ENCODE measurements around the gene CLCA1.
A peak's percentile ranks its signal among the peaks of the same experiment; 100 is the strongest.

CLCA1 gene, protein sequence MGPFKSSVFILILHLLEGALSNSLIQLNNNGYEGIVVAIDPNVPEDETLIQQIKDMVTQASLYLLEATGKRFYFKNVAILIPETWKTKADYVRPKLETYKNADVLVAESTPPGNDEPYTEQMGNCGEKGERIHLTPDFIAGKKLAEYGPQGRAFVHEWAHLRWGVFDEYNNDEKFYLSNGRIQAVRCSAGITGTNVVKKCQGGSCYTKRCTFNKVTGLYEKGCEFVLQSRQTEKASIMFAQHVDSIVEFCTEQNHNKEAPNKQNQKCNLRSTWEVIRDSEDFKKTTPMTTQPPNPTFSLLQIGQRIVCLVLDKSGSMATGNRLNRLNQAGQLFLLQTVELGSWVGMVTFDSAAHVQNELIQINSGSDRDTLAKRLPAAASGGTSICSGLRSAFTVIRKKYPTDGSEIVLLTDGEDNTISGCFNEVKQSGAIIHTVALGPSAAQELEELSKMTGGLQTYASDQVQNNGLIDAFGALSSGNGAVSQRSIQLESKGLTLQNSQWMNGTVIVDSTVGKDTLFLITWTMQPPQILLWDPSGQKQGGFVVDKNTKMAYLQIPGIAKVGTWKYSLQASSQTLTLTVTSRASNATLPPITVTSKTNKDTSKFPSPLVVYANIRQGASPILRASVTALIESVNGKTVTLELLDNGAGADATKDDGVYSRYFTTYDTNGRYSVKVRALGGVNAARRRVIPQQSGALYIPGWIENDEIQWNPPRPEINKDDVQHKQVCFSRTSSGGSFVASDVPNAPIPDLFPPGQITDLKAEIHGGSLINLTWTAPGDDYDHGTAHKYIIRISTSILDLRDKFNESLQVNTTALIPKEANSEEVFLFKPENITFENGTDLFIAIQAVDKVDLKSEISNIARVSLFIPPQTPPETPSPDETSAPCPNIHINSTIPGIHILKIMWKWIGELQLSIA

DNA sequence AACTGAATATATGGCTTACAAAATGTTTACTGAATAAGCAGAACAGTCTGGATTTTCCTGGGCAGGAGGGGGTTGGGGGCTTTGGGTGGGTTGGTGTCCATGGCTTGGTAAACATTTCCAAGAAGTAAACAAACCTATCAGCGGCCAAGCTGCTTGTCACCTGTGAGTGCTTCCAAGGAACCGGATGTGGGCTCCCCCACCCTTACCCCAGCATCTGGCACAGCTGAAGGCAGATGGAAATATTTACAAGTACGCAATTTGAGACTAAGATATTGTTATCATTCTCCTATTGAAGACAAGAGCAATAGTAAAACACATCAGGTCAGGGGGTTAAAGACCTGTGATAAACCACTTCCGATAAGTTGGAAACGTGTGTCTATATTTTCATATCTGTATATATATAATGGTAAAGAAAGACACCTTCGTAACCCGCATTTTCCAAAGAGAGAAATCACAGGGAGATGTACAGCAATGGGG, at the start of gene CLCA1:
Gene CLCA1 (plus strand): TSS at position 427 of the 477 bp plus-strand sequence. CDS start 45 bp downstream, at position 472.
- no peak for DNase-seq

DNA sequence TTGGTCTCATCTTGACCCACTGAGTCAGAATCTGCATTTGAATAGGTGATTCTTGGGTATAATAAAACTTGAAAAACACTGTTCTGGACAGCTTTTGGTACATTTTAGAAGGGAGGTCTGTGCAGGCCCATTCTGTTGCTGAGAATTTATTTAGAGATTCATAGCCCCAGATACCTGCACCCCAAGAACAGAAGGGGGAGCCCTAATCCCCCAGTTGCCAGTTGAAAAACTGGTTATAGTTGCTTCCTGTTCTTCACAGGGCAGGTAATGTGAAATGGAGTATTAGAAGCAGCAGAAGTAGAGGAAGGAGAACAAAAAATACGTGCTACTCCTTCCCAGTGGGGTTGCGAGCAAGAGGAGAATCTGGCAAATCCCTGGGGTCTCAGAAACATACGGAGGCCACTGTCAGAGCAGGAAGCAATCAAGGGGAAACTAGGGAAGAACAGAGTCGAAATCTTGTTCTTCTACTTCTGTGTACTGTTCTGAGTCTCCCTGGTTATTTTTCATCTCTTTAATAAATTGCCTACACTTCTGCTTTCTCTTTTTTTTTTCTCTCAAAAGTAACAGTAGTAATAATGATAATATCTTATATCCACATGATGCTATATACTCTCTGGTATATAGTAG, 49.3 kb upstream of the CLCA1 start:
- DNase-seq = peak; percentile 59

DNA sequence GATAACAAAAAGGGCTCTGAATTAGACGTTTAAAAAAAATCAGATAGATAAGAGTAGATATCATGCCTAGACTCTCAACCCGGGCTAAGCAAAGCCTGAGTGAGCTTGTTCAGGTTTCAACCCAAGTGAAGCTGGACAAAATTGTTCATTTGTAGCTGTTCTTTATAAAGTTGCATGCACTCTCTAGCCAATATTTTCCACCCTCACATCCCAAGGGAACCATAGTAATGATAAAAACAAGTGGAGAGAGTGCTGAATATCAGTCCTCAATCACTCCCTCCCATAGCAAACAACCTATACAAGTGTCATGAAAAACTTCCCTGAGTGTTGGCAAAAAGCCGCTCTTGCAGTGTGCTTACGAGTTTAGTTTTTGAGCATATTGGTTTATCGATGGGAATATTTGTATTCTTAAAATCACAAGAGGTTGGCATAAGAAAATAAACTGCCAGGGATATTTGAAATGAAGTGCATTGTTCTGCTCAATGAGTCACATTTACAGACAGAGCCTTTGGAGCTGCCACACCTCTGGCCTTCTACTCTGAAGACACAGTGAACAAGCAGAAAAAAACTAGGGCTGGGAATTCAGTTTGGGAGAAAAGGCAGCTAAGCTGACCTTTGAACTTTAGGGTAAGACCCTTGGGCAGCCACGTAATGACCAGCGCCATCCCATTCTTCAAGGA, 47.0 kb upstream of the CLCA1 start:
- no peak for DNase-seq

DNA sequence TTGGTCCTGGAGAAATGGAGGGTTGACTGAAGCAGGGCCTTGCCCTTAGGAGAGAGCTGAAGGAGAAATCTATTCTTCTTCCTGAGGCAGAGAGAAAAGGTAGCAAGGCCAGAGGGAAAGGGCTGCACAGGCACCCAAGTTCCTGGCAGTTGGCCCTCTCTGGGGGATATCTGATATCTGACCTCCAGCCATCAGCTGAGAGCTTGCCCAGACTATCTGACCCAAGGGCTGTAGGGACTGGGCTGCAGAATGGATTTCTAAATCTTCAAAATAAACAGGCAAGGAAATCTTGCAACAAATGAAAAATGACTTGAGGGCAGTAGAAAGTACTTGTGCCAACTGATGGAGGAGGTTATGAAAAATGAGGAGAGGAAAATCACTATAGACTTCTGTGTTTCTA, 45.3 kb upstream of the CLCA1 start:
- DNase-seq = no peak

DNA sequence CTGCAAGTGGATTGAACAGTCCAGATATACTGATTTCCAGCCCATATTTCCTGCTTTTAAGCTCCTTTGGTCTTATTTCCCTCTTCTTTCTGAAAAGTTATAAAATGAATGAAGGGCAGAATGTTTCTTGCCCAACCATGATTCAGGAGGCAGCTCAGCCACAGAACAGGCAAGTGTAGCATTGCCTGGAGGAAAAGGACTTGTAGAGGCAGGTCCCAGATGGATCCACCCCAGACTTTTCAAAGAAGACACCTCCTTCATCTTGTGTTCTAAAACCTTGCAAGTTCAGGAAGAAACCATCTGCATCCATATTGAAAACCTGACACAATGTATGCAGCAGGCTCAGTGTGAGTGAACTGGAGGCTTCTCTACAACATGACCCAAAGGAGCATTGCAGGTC, 44.9 kb upstream of the CLCA1 start, which contains the start of gene CLCA2:
Gene CLCA2 (plus strand): TSS at position 299 of the 400 bp plus-strand sequence. CDS start 77 bp downstream, at position 376.
- no peak for DNase-seq

DNA sequence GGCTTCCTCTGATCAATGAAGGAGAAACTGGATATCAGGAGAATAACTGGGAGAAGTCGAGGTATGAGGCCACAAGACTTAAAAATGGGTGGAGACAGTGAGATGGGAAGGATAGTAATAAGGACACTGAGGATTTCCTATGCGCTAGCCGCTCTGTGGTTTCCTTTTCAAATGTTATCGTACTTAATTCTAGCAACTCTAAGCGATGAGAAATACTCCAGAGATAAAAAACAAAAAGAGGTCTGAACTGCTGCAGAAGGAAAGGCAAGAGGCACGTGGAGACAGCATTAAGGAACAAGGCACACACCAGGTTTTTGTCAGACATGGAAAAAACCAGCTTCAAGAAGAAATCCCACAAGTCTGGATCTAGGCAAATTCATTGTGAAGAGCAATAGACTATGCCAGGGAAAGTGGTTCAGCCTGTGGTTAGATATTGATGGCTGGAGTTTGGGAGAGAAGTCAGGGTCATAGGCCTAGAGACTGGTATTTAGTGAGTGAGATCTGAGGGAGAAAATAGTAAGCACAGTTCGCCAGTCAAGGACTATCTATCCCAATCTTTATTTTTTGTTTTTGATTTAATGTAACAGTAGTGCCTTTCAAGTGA, 39.5 kb upstream of the CLCA1 start:
- DNase-seq = no peak

DNA sequence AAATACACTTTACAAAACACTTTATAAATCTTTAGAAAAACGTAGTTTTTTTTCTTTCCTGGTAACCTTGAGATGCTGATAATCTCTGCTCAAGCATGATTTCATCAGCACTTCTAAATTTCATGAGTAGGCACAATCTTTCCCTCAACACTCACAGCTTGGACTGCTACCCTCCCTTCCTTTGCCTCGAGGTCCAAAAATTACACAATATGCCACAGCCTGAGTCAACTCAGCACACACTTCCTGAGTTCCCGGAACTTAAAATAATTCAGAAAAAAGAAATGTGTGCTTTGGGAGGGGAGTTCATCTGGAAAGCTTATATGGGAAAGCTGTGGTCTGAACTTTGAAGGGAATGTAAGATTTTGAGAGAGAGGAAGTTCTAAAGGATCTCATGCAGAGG, 38.9 kb upstream of the CLCA1 start:
- no peak for DNase-seq

DNA sequence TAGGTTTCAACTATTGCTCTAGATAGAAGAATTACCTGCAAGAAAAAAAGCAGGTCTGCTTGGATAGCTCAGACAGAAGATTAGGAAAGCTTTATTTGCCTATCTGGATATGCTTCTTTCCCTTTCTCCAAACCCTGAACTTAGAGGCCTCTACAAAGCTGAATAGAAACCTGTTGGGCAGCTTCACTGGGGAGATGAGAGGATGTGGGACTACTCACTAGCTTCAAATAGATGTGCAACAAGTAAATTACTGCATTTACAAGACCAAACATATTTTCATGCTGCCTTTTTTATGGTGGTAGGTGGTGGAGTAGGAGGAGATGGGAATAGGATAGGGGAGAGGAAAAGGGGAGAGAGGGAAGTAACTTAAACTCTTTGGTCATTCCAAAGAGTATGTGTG, 38.4 kb upstream of the CLCA1 start:
- DNase-seq = no peak

DNA sequence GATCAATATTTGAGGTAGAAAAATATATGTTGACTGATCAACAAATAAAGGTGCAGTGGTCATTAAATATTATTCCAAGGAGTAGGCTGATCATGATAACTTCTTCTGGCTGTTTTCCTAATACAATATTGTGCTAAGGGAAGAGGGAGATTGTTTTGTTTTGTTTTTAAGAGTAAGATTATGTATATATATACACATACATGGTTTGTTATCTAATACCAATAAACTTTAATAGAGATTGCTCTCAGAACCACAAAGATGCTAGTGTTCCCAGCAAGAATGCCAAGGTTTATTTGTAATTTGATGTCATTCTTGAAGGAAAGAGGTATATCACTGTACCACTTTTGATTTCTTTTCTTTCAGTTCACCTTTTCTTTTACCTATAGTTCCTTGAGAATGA, 34.7 kb upstream of the CLCA1 start:
- no peak for DNase-seq

DNA sequence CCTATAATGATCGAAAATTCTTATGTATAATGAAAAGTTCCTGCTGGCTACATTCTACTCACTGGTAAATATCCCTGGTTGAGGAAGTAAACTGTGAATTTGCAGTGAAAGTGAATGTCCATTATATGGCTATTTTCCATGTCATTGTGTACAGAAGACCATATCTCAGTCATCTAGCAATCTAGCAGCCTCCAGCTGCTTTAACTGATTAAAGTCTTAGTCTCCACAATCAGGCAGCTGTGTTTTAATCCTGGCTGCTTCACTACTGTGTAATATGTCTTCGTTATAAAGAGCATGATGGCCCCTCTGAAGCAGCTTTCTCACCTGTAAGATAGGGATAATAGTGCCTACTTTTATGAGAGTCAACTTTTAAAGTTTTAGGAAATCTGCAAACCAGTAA, 33.4 kb upstream of the CLCA1 start:
- no peak for DNase-seq

DNA sequence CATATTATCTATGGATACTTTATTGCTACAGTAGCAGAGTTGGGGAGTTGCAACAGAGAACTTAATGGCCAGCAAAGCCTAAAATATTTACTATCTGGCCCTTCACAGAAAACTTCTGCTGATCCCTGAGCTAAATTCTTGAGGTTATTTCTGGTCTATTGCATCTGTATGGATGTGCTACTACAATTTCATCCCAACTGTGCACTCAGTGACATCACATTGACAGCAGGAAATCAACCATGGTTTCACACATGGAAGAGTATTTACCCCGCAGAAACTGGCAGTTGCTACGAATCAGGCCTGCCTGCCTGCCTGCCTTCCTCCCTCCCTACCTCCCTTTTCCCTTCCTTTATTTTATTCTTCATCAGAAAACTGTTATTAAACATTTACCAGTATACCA, 32.7 kb upstream of the CLCA1 start:
- no peak for DNase-seq

DNA sequence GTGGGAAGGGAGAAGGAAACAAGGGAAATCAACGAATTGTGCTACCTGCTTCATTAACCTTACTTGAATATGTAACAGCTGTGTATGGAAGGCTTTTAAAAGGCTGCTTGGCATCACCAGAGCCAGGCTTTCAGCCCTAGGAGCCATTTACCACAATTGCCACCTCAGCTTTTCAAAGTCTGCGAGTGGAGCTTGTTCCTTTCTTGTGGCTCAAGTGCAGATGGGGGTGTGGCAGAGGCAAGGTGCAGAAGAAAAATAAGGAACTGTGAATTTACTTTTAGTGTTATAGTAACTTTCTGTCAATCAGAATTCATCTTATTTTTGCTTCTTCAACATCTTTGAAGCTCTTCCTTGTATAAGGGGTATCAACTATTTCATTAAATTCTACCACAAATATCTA, 27.1 kb upstream of the CLCA1 start:
- DNase-seq = peak; percentile 24

DNA sequence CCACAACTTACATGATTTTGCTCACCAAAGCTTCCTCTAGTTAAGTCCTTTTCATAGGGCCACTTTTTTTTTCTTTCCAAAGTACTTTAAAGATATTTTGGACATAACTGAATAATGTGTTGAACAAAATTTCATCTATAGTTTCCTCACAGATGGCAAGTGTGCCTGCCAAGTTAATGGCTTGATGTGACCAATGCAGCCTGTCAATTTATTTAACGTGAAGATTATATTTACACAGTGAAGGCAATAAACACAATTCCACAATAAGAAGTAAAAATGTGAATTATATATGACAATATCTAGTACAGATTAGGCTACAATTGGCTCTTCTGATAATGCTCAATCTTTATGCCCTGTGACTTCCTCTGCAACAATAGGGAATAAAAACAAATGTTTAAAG, 26.7 kb upstream of the CLCA1 start:
- DNase-seq = no peak

DNA sequence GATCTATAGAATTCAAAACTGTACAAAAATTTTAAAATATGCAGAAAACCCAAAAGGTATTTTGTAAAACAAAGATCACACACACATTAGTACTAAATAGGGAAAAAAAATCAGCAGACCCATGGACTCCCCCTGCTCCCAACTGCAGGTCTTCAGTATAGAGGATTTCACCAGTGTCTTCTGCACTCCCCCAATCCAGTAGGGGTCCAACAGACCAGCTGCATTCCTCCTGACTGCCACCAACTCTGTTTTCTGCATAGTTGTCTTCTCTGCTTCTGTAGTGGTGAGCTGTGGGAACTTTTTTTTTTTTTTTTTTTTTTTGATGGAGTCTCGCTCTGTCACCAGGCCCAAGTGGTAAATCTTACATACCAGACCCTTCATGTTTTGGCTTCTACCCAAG, 22.8 kb upstream of the CLCA1 start:
- DNase-seq = no peak

DNA sequence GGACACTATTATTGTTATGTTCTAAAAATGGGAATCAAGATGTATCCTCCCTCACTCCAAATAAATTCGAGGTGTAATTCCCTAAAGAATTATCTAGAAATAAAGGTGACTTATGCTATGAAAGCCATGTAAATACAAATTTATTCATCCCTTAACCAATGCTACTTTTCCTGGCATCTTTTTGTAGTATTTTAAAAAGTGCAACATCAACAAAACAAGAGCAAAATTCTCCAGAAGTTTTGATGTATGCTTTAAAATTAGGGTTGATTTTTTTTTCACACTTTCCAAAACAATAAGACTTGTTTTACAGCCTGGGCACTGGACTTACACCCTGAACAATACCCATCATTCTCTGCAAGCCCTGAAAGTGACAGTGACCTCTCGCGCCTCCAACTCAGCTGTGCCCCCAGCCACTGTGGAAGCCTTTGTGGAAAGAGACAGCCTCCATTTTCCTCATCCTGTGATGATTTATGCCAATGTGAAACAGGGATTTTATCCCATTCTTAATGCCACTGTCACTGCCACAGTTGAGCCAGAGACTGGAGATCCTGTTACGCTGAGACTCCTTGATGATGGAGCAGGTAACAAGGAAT, 21.4 kb upstream of the CLCA1 start:
- DNase-seq = no peak

DNA sequence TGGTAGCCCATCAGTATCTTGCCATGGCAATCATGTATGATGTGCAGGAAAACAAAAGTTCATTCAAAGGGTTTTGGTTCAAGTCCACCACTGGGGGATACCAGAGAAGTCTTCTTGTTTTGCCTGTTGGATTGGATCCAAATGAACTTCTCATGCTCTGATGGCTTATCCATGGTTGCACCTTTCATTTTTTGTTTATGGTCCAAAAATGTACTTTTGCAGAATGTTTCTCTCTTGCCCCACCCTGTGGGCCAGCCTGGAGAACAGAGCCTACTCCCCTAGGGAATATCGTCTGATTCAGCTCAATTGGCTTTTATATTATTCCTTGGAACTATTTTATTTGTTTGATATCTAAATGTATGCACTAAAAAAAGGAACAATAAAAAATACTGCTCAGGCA, 20.1 kb upstream of the CLCA1 start:
- DNase-seq = no peak

DNA sequence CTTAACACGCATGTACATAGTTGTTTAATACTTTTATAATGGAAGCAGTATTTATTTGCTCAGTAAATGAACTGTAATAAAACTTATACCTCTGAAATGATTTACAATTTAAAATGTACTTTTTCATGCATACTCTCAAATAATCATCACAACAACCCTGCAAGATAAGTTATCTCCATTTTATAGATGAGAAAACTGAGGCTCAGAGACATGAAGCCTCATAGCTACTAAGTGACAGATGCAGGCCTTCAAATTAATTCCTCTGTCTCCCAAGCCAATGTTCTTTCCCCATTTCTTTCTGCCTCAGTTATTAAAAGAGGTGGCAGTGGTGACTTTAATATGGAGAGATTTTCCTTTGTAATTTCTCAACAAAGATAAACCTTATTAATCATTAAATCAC, 19.6 kb upstream of the CLCA1 start:
- no peak for DNase-seq

DNA sequence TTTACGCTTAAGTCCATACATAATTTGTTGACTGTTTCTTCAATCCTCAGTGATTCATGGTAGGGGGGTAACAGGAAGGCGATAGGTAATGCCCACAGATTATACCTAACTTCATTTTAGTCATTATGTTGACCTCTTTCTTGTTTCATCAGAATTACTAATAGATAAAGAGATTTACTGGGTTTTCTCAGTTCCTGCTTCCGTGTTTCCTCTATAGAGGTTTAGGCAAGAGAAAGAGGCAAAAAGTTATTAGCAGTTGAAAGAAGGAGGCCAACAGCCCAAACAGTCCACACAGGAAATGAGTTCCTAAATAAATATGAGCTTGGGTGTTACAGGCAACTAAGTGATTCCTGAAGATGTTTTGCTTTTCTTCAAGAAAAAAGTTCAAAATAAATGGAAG, 17.9 kb upstream of the CLCA1 start:
- DNase-seq = no peak

DNA sequence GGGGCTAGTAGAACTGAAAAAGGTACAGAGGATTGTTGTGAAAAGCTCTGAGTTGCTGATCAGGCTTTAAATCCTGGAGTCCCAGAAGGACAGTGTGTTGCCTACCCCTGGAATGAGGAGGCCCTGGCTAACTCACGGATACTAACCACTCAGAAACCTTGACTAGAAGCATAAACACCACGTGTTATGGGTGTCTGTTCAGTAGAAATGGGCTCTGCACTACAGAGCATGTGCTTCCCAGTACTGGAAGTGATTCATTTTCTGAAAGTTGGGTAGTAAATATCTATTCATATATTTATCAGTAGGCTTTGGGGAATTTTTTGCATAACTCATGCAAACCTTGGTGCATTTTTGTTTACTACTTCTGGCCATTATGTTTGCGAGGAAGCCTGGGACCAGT, 15.1 kb upstream of the CLCA1 start:
- DNase-seq = no peak

DNA sequence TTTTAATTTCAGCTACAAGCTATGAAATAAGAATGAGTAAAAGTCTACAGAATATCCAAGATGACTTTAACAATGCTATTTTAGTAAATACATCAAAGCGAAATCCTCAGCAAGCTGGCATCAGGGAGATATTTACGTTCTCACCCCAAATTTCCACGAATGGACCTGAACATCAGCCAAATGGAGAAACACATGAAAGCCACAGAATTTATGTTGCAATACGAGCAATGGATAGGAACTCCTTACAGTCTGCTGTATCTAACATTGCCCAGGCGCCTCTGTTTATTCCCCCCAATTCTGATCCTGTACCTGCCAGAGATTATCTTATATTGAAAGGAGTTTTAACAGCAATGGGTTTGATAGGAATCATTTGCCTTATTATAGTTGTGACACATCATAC, 13.7 kb upstream of the CLCA1 start:
- DNase-seq = no peak

DNA sequence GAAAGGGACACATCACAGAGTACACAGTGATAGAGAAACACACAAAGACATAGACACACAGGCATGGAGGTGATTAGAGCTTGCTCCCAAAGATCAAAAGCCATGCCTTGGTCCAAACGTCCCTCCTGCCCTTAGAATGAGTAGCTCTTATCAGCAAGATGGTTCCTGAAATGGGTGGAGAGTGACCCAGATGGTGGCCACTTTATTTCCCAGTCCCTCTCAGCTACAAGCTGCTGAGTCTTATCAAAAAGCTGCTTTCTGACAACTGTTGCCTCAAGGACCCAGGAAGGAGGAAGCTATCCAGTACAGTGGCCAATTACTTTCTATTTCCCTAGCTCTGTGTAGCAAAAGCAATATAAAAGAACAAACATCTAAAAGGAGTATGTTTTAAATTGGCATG, 7.7 kb upstream of the CLCA1 start:
- DNase-seq = no peak

DNA sequence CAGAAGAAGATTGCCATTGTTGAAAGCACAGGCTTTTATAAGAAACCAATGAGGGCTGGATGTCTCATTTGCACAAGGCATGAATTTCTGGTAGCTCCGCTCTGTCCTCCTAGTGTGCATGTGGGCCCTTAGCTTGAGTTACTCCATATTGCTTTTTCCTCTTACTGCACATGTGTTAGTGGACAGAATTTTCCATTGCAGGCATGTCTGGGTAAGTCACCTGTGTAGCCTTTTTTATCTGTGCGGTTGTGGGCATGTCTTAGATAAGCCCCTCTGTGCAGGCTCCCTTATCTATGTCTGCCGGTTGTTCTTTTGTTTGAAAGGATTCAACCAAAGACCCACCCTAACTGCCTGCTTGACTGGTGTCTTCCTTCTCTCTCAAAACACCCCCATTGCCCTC, 7.2 kb upstream of the CLCA1 start:
- DNase-seq = no peak
